OCI-LY3 (cell line): Measurements from ENCODE around the gene DOHH.

Source experiments
- CTCF ChIP-seq: fragments of 200-600, 300-600 bp; sonication (generic); IDR thresholded peaks from 2 replicates; pipeline ENCODE4 v1.5.1; 2014; ENCODE audit warnings: antibody characterized with exemption, low read length, low read depth
- EZH2phosphoT487 ChIP-seq: fragments of 200-600 bp; shearing (Covaris generic); IDR thresholded peaks from 2 replicates; pipeline ENCODE4 v1.6.1; 2018; ENCODE audit warnings: antibody characterized with exemption, mixed run types, low read depth

DNA sequence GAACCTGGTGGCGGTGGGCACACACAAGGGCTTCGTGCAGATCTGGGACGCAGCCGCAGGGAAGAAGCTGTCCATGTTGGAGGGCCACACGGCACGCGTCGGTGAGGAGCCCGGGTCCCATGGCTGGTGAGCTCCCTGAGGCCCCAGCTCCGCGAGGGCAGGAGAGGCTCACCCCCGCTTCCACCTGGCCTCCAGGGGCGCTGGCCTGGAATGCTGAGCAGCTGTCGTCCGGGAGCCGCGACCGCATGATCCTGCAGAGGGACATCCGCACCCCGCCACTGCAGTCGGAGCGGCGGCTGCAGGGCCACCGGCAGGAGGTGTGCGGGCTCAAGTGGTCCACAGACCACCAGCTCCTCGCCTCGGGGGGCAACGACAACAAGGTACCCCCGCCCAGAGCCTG lies 31.2 kb upstream of the DOHH start:
- TF ChIP-seq CTCF: no peak
- TF ChIP-seq EZH2phosphoT487: no peak
